Ramos (cell line): ENCODE results near the gene SPTBN1.

Experiments used
- in situ Hi-C: fragments of 300-500 bp; cut with MboI; formaldehyde crosslinking; loops from one replicate; pipeline ENCODE4 v1.14.3; 2022; ENCODE audit warnings: low sequenced_read_pairs; ENCODE audit not compliant: unreplicated experiment

SPTBN1 gene

GRCh38 chr2:54706622-54707021 lies 250.5 kb downstream of the SPTBN1 start:
- in situ Hi-C loops: loop anchor here (5.0 to 10.0 kb wide), 2 partner anchors 184 to 592 kb away; partner anchors contain the start of gene ACYP2

GRCh38 chr2:54708584-54709335 lies 252.6 kb downstream of the SPTBN1 start:
- in situ Hi-C loops: loop anchor here (5.0 to 10.0 kb wide), 2 partner anchors 186 to 594 kb away; partner anchors contain the start of gene ACYP2

- in situ Hi-C loops: loop anchor here (5.0 to 10.0 kb wide), 2 partner anchors 187 to 595 kb away; partner anchors contain the start of gene ACYP2
These were observed 253.2 kb downstream of the SPTBN1 start for GRCh38 chr2:54709336-54709809.

GRCh38 chr2:54710216-54710615 lies 254.1 kb downstream of the SPTBN1 start:
- in situ Hi-C loops: no loop called here

GRCh38 chr2:54712516-54712915 lies 256.4 kb downstream of the SPTBN1 start:
- in situ Hi-C loops: no loop called here

- in situ Hi-C loops: no loop called here
These were observed 258.9 kb downstream of the SPTBN1 start for GRCh38 chr2:54714996-54715395.

- in situ Hi-C loops: no loop called here
These were observed 260.2 kb downstream of the SPTBN1 start for GRCh38 chr2:54716375-54716774.

- in situ Hi-C loops: no loop called here
These were observed 264.4 kb downstream of the SPTBN1 start for GRCh38 chr2:54720563-54720962.
